ENCODE results near the gene SPOPL.
"Not testable (repeated sequence)": the region's sequence is repeated elsewhere in the genome, so short reads cannot be mapped to it uniquely, and the experiment has no call there.

Gene SPOPL

GRCh38 chr2:138474100-138474825 is 27.3 kb upstream of the SPOPL start:
- peaks cover 18% of the 10 kb centered on the region for H3K4me1 ChIP-seq (ENCODE audit: low read length)
- no peaks in the 10 kb centered on the region for H3F3A ChIP-seq (ENCODE audit: insufficient read depth, low read length)
- no peak overlapping the region for H3K27ac ChIP-seq (ENCODE audit: low read length)
- H3K9me3 ChIP-seq (replicated peaks; ENCODE audit: insufficient read depth, low read length) = no peaks in the 10 kb centered on the region
- no peak for DNase-seq
- H3K9me2 ChIP-seq (replicated peaks; ENCODE audit: insufficient read depth, low read length) = no peaks in the 10 kb centered on the region
- H3K36me3 ChIP-seq (replicated peaks; ENCODE audit: insufficient read depth, low read length) = no peaks in the 10 kb centered on the region
- H2AFZ ChIP-seq (ENCODE audit: low read length) = no peak overlapping the region
- peak overlapping the region; percentile 8; the same call in 1 of the 2 replicates for H3K4me2 ChIP-seq (ENCODE audit: low read depth, low read length)
- no peak overlapping the region for H3K4me3 ChIP-seq (ENCODE audit: low read length)
- H4K20me1 ChIP-seq (ENCODE audit: insufficient read depth, low read length) = no peaks in the 10 kb centered on the region
- no peaks in the 10 kb centered on the region for H3K79me2 ChIP-seq (ENCODE audit: low read length)
- H3K27me3 ChIP-seq (replicated peaks; ENCODE audit: insufficient read depth, low read length) = no peaks in the 10 kb centered on the region
- TF ChIP-seq EZH2 (optimal IDR thresholded peaks at IDR 0.05; ENCODE audit: low read depth, low read length) (no peak), CTCF (IDR thresholded peaks at IDR 0.05; ENCODE audit: low read length) (no peak), EZH2phosphoT487 (IDR thresholded peaks at IDR 0.05; ENCODE audit: low read length) (no peak)
- H3K9ac ChIP-seq (ENCODE audit: low read length) = no peak overlapping the region

- Histone ChIP-seq H3K4me2 (ENCODE audit: low read depth, low read length) (no peak overlapping the region), H3K27ac (ENCODE audit: low read length) (no peak overlapping the region)
These were observed 26.2 kb upstream of the SPOPL start for GRCh38 chr2:138475277-138475776.

GRCh38 chr2:138476186-138476585 is 25.4 kb upstream of the SPOPL start:
- Histone ChIP-seq H3K4me3 (ENCODE audit: low read length) (no peak overlapping the region), H3K4me1 (ENCODE audit: low read length) (peaks cover 18% of the 10 kb centered on the region), H4K20me1 (ENCODE audit: insufficient read depth, low read length) (no peaks in the 10 kb centered on the region), H3F3A (ENCODE audit: insufficient read depth, low read length) (no peaks in the 10 kb centered on the region), H3K9ac (ENCODE audit: low read length) (no peak overlapping the region), H3K27me3 (replicated peaks; ENCODE audit: insufficient read depth, low read length) (no peaks in the 10 kb centered on the region), H3K27ac (ENCODE audit: low read length) (no peak overlapping the region), H3K9me3 (replicated peaks; ENCODE audit: insufficient read depth, low read length) (no peaks in the 10 kb centered on the region), H2AFZ (ENCODE audit: low read length) (no peak overlapping the region), H3K36me3 (replicated peaks; ENCODE audit: insufficient read depth, low read length) (no peaks in the 10 kb centered on the region), H3K4me2 (ENCODE audit: low read depth, low read length) (no peak overlapping the region), H3K79me2 (ENCODE audit: low read length) (no peaks in the 10 kb centered on the region), H3K9me2 (replicated peaks; ENCODE audit: insufficient read depth, low read length) (no peaks in the 10 kb centered on the region)
- no peak for DNase-seq
- no peak for TF ChIP-seq EZH2 (optimal IDR thresholded peaks at IDR 0.05; ENCODE audit: low read depth, low read length)
- TF ChIP-seq CTCF (IDR thresholded peaks at IDR 0.05; ENCODE audit: low read length) = no peak
- no peak for TF ChIP-seq EZH2phosphoT487 (IDR thresholded peaks at IDR 0.05; ENCODE audit: low read length)

More at GRCh38 chr2:138475277-138475776, 26.2 kb upstream of the SPOPL start:
- no peak overlapping the region for H2AFZ ChIP-seq (ENCODE audit: low read length)
- H3F3A ChIP-seq (ENCODE audit: insufficient read depth, low read length) = no peaks in the 10 kb centered on the region
- no peaks in the 10 kb centered on the region for H3K27me3 ChIP-seq (replicated peaks; ENCODE audit: insufficient read depth, low read length)
- no peaks in the 10 kb centered on the region for H3K9me3 ChIP-seq (replicated peaks; ENCODE audit: insufficient read depth, low read length)
- no peaks in the 10 kb centered on the region for H4K20me1 ChIP-seq (ENCODE audit: insufficient read depth, low read length)
- H3K9me2 ChIP-seq (replicated peaks; ENCODE audit: insufficient read depth, low read length) = no peaks in the 10 kb centered on the region
- peaks cover 18% of the 10 kb centered on the region for H3K4me1 ChIP-seq (ENCODE audit: low read length)
- H3K4me3 ChIP-seq (ENCODE audit: low read length) = no peak overlapping the region
- TF ChIP-seq EZH2 (optimal IDR thresholded peaks at IDR 0.05; ENCODE audit: low read depth, low read length) = no peak
- TF ChIP-seq EZH2phosphoT487 (IDR thresholded peaks at IDR 0.05; ENCODE audit: low read length) = no peak
- no peak overlapping the region for H3K9ac ChIP-seq (ENCODE audit: low read length)
- DNase-seq = no peak
- H3K79me2 ChIP-seq (ENCODE audit: low read length) = no peaks in the 10 kb centered on the region
- no peaks in the 10 kb centered on the region for H3K36me3 ChIP-seq (replicated peaks; ENCODE audit: insufficient read depth, low read length)

DNA sequence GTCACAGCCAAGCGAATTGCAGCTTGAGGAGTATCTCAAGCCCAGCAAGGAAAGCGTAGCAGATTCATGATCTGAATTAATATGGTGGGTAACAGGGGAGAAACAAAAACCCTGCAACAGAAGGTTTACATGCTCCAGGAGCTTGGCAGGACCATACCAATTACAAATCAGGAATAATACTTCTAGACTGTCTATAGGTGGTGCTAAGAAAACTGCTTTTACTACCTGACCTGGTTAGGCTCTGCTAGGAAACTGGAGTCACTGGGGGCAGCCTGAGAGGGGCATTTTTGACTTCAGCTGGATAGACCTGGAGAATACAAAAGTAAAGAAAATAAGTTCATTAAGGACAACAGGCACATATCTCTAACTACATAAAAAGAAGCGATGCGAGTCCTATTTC is 24.6 kb upstream of the SPOPL start:
- H3K27ac ChIP-seq (ENCODE audit: low read length) = no peak overlapping the region
- H3K4me2 ChIP-seq (ENCODE audit: low read depth, low read length) = no peak overlapping the region
- no peak overlapping the region for H3K9ac ChIP-seq (ENCODE audit: low read length)
- no peaks in the 10 kb centered on the region for H3K36me3 ChIP-seq (replicated peaks; ENCODE audit: insufficient read depth, low read length)
- H3K4me1 ChIP-seq (ENCODE audit: low read length) = peaks cover 18% of the 10 kb centered on the region
- no peaks in the 10 kb centered on the region for H3K9me2 ChIP-seq (replicated peaks; ENCODE audit: insufficient read depth, low read length)
- no peaks in the 10 kb centered on the region for H3K79me2 ChIP-seq (ENCODE audit: low read length)
- H3K9me3 ChIP-seq (replicated peaks; ENCODE audit: insufficient read depth, low read length) = no peaks in the 10 kb centered on the region
- no peaks in the 10 kb centered on the region for H4K20me1 ChIP-seq (ENCODE audit: insufficient read depth, low read length)
- no peaks in the 10 kb centered on the region for H3K27me3 ChIP-seq (replicated peaks; ENCODE audit: insufficient read depth, low read length)
- no peak overlapping the region for H3K4me3 ChIP-seq (ENCODE audit: low read length)
- no peak for DNase-seq
- no peaks in the 10 kb centered on the region for H3F3A ChIP-seq (ENCODE audit: insufficient read depth, low read length)
- H2AFZ ChIP-seq (ENCODE audit: low read length) = no peak overlapping the region
- TF ChIP-seq EZH2phosphoT487 (IDR thresholded peaks at IDR 0.05; ENCODE audit: low read length) (no peak), EZH2 (optimal IDR thresholded peaks at IDR 0.05; ENCODE audit: low read depth, low read length) (no peak), CTCF (IDR thresholded peaks at IDR 0.05; ENCODE audit: low read length) (no peak)

GRCh38 chr2:138482796-138483195 is 18.8 kb upstream of the SPOPL start:
- H3F3A ChIP-seq (ENCODE audit: insufficient read depth, low read length); H3K4me2 ChIP-seq (ENCODE audit: low read depth, low read length); DNase-seq; H3K9ac ChIP-seq (ENCODE audit: low read length); H3K9me3 ChIP-seq (replicated peaks; ENCODE audit: insufficient read depth, low read length); H3K79me2 ChIP-seq (ENCODE audit: low read length); H3K9me2 ChIP-seq (replicated peaks; ENCODE audit: insufficient read depth, low read length); H3K4me1 ChIP-seq (ENCODE audit: low read length); H3K27me3 ChIP-seq (replicated peaks; ENCODE audit: insufficient read depth, low read length); H3K36me3 ChIP-seq (replicated peaks; ENCODE audit: insufficient read depth, low read length); H3K27ac ChIP-seq (ENCODE audit: low read length); H2AFZ ChIP-seq (ENCODE audit: low read length); H4K20me1 ChIP-seq (ENCODE audit: insufficient read depth, low read length); H3K4me3 ChIP-seq (ENCODE audit: low read length): not testable (repeated sequence)
